Ammon's horn (tissue), 1 donor: Measurements from ENCODE around the gene NABP2.

Source experiments
- DNase-seq: peaks from one replicate; pipeline ENCODE4 v3.0.0-alpha.2; 2016; ENCODE audit warnings: low spot score

Gene NABP2

DNA sequence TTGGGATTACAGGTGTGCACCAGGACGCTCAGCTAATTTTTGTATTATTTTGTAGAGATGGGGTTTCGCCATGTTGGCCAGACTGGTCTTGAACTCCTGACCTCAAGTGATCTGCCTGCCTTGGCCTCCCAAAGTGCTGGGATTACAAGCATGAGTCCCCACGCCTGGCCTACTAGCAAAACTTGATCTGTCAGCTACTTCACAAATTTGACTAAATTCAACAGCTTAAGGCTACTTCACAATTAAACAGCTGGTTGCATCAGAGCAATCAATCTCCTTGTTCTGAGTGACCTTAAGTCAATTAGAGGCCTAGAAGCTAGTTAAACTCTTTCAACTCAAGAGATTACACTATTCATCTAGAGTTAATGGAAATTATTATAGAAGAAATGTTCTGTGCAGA lies 54.8 kb downstream of the NABP2 start:
- DNase-seq: no peak
